Measurements from ENCODE around the gene DPEP2.
"Not testable (repeated sequence)": the region's sequence is repeated elsewhere in the genome, so short reads cannot be mapped to it uniquely, and the experiment has no call there.

The DPEP2 gene

DNA sequence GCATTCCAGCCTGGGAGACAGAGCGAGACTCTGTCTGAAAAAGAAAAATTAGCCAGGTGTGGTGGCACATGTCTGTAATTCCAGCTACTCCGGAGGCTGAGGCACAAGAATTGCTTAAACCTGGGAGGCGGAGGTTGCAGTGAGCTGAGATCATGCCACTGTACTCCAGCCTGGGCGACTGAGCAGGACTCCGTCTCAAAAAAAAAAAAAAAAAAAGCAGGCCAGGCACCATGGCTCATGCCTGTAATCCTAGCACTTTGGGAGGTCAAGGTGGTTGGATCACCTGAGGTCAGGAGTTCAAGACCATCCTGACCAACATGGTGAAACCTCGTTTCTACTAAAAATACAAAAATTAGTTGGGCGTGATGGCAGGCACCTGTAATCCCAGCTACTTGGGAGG lies 27.0 kb downstream of the DPEP2 start:
- not testable (repeated sequence) for DNase-seq

DNA sequence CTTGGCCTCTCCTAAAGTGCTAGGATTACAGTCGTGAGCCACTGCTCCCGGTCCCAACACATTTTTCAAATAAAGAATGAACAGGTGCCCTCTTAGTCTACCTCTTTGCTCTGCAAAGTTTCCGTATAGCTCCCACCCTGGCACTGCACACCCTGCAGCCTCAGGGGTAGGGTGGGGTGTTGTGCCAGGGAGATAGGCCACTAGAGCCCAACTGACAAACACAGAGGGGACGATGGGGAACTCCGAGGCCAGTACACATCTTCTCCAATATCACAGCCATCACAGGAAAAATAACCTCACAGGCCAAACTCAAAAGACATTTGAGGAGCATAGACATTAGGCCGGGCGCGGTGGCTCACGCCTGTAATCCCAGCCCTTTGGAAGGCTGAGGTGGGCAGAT lies 28.2 kb downstream of the DPEP2 start:
- no peak for DNase-seq

DNA sequence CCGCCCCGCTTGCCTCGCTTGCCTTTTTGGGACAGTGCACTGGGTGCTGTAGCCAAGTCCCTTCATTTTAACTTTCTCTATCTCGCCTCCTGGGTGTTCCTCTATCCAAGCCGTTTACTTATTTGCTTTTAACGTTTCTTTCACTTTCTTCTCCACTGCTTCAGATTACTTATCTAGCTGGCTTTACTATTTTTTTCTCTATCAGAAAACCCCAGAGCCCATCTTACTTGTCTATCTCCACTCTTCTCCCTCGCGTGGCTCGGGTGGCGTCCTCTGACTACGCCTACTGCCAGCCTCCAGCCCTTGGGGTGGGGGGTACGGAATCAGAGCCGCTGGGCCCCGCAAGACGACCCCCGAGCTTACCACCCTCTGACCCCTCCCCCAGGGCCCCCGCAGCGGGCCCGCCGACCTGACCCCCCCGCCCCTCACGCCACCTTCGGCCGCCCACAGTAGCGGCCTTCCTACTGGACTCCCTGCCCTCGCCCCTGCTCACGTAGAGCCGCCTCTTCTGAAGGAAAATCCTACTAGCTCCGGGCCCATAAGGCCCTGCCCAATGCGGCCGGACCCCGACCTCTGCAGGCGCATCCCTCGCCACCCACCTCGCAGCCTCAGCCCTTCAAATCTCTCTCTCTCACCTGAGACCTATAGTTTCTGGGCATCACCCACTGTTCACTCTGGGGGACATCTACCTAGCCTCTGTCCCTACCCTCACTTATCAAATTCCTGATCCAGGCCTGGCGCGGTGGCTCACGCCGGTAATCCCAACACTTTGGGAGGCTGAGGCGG lies 29.8 kb downstream of the DPEP2 start:
- DNase-seq = no peak

DNA sequence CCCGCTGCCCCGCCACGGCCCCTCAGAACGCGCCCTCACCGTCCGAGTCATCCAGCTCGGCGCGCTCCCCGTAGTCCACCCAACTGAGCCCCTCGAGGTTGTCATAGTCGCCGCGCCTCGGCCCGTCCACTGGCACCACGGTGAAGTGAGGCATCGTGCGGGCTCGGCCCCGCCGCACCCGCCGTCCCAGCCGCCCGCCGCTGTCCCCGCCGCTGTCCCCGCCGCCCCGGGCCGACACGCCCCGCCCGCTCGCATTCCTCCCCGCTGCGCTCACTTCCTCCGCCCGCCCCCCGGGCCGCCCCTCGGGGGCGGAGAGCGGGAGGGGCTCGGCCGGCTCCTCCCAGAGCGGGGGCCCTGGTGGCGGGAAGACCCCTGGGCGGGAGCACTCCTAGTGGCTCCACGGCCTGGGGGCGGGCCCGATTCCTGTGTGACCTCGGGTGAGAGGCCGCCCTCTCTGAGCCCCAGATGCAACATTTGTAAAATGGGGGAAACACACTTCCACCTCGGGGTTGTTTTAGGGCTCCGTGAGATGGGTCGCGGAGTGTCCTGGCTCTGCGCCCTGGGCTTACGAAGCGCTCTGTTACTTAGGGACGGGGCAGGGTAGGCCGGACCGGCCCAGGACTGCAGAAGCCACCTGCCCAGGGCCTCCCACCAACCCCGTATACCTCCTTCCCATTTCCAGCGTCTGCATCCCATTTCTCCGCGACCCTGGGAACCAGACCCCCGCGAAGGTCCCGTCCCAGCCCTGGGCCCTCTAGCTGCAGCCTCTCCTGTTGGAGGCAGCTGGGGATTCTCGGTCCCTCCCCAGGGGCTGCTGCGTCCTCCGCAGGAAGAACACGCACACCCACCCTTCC lies 30.7 kb downstream of the DPEP2 start, which contains the start of gene SLC12A4:
Gene SLC12A4 (minus strand): TSS at position 238 of the 854 bp plus-strand sequence. CDS start 84 bp downstream, at position 154.
- no peak for DNase-seq

DNA sequence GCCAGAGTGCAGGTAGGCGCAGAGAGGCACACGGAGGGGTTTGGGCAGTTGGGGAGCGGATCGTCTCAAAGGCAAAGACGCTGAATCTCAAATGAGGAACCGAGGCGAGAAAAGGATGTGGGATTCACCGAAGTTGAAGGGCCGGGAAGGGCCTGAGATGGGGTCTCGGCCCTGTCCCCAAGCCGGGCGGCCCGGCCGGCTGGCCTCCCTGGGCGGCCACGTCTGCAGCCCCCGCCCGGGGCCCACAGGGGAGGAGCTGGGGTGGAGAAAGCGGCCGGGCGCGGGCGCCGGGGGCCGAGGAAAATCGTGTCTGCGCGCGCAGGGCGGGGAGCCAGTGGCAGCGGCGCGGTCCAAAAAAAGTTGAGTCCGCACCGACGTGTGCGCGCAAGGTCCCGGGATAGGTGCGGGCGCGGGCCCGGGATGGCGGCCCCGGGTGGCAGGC lies 31.3 kb downstream of the DPEP2 start:
- DNase-seq = no peak

DNA sequence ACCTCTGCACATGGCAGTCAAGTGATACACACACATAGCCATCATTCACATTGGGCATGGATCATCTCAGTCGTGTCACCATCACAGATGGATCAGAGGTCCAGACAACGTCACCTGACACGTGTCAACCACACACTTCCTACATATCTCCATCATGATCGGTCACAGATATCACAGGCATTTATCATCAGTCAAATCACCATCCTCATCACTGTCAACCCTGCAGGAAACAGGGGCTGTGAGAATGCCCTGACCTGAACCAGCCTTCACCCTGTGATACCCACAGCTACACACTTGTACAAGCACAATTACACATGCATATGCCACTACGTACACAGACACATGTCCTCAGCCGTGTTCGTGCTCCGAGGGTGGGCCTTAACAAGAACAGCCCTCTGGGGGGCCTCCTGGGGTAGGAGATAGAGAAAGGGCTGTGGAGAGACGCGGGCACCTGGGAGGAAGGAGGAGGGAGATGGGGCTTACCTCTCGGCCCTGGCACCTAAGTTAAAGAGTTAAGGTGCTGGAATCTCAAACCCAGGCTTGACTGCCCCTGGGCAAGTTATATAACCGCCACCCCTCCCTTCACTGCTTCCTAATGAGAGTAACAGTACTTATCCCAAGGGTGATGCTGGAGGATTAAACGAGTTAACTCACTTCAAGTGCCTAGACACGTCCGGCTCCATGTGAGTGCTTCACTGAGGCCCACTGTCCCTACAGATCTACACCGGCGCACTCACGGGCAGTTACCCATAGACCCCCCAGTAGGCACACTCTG lies 31.9 kb downstream of the DPEP2 start:
- DNase-seq = no peak

DNA sequence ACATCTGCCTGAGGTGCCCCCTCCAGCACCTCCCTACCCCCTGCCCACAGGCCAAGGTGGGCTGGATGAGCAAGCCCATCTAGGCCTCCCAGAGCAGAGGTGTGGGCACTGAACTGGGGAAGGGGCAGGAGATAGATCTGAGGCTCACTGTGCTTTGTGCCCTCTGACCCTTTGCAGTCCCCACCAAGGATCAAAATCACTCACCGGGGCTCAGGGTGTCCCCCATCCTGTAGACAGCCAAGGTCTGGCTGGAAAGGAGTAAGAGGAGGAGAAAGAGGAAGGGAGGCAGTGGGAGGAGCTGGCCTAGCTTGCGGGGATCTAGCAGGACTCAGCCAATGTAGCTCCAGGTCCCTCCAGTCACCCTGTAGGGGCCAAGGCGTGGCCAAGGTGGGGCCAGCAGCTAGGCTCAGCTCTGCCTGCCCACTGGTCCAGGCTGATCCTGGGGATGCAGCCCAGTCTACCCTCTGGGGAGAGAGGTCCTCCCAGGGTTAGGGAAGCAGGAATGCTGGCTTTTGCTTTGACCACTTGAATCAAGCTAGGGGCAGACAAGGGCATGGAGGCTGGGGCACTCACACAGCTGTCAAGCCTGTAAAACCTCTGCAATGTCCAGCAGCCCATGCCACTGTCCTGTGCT lies 32.6 kb downstream of the DPEP2 start:
- DNase-seq = no peak

DNA sequence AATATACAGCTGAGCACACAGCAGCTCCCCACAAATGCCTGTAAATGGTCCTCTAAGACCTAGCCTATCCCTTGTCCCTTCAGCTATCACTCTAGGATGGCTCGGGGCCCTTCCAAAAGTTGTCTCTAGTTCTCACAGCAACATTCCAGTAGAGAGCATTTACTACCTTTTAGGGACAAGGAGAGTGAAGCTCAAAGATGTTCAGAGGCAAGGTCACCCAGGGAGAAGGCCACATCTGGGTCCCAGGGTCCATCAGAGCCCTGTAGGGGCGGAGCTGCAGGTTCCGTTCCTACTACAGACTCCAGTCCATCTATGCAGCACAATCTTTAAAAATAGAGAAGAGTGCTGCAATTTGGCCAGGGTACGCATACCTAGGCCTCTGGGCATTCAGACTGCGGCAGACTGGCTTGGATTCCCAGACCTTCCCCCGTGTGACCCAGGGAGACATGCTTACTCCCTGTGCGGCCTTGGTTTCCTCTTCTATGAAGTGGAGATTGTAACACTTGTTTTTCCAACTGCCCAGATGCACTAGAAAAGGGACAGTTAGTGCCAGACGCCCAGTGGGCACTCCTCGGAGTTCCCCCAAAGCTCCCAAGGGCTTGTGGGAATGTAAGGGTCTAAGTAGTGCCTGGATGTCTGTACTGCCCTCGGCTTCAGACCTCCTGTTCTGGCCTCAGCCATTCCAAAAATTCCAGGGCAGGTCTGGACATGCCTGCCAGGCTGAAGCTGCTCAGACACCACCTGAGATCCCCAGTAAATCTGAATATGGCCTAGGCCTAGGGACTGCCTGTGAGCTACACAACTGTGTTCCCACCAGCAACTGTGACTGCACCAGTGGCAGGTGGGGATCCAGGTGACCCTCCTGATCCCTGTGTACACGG lies 33.4 kb downstream of the DPEP2 start:
- no peak for DNase-seq

DNA sequence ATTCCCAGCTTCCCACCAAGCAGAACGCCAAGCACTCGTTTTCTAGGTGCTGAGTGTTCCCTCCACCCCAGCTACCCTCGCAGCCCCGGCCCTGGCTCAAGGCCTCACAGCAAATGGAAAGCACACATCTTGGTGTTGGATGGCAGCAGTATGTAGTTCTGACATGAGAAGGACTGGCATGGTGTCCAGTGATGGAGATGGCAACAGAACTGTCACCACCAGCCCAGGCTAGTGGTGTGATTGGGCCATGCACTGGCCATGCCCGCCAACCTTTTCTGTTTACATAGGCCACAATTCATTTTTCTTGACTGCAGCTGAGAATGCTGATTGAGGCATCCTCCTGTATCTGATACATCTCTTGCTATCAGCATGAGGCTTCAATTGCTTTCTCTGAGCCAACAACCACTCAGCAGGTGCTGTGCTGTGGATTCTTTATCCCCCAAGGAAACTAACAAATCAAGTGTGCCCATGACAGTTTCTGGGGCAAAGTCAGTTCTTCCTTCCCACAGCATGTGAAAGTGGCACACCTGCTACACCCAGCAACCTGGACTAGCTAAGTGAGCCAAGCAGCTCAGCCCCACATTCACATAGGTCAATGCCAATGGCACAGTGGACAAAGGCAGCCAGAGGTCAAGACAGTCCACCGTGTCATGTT lies 34.7 kb downstream of the DPEP2 start:
- DNase-seq = no peak

DNA sequence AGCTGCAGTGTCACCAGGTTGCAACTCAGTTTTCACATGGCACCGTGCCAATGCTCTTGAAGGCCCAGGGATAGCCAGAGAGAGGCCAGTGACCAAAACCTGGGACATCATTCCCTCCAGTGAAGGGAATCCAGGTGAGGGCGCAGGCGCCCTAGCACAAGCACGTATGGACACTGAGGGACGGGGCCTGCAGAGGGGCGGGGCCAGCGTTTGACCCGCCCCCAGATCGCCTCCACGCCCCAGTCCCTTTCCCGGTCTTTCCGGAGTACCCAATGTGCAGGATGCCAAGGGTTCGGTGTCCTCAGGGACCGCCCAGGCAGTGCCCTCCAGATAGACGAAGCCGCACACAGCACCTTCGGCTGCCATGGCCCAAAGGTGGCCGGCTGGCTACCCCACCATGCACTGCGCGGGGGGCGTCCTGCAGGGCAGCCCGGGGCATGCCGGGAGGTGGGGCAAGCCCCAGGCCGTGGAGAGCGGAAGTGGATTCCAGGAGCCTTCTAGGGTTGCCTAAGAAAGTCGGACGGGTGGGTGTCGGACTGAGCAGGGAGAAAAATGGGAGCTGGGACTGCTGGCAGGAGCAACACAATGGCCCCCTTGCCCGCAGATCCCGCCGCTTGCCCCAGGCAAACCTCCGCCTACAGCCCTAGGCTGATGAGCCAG lies 35.5 kb downstream of the DPEP2 start:
- DNase-seq = no peak

DNA sequence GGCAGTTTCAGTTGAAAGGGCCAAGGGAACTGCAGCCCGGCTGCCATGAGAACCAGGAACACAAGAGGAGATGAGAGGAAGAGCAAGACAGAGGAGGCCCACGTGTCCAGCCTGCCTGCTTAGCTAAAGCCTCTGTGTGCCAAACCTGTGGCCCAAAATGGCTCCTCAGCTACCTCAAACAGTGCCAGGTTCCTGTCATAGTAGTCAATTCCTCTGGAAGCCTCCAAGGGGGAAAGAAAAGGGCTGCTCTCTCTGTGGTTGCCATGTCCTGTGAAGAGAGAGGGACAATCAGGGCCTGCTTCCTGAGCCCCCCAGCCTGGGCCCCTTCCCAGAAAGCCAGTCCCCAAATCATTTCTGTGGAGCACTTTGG lies 36.0 kb downstream of the DPEP2 start:
- no peak for DNase-seq

DNA sequence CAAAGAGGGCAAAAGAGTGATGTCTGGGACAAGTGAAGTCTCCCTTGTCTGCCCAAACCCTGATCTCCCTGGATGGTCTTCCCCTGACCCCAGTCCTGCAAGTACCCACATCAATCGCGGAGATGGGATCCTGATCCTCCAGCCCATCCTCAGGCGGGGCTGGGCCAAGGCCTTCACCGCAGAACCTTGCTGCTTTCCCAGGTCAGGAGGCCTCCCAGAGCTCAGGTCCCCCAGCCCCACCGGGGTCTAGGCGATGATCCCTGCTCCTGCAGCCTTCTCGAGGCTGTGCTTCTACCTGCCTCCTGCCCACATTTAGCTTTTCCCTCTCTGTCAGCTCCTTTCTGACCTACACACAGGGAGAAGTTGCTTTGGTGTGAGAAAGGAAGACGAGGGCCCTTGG lies 37.1 kb downstream of the DPEP2 start:
- DNase-seq = no peak

DNA sequence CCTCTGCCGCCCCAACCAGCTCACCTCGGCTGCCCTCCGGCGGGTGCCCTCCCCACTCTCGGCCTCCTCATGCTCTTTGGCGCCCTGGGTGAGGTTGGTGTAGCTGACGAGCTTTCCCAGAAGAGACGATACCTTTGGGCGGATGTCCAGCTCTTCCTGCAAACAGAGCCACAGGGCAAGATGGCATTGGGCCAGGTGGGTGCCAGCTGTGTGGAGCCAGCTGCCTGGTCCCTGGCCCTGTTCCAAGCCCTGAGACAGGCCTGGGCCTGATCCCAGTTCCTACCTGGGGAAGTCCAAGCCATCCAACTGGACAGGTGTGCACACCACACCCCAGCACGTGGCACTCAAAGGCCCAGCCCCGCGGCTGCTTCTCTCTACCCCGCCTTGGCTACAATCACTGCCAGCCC lies 37.7 kb downstream of the DPEP2 start:
- DNase-seq = no peak

DNA sequence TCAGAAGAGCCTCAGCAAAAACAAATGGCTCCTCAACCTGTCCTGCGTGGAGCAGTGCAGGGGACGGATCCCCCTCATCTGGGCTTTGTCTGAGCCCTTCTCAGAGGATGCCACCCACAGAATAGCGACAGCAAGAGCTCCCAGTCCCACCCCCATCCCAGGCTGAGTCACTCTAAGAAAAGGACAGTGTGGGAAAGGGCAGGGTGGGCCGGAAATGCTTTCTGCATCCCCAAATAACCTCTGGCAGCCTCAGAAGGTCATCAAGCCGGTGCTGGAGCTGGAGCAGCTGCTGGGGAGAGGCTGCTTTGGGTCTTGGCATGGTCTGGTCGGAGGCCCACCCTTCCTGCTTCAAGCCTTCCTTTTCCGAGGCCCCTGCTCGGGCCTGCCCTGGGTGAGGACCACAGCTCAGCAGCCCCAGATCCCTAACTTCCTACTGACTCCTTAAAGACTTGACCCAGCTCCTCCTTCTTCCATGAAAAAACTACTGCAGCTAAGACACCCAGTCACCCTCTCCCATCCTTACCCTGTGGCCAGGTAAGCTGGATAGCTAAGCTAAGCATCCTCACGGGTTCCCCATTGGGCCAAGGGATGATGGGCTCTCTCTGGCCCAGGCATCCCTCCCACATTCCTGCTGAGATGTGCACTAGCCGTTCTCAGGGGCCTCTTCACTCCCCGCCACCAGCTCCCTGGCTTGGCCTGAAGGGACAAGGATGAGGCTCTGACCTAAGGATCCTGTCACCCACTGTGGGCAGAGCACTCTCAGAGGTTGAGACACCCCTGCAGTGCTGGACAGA lies 39.6 kb downstream of the DPEP2 start:
- no peak for DNase-seq

DNA sequence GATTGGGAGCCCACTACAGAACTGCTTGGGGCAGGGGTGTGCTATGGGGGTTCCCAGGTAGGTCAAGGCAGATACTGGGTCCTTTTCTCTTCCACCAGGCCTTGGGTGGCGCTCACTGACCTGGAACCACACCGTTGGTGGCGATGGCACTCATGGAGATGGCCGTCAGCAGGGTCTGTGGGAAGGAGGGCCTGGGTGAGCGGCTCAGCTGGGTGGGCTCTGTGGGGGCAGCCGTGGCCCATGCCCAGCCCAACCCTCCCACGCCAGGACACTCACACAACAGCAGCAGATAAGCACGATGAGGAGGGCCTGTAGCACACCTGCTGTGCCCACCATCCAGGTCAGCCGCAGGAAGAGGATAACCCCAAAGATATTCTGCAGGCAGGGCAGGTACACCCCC lies 41.7 kb downstream of the DPEP2 start:
- DNase-seq = no peak

DNA sequence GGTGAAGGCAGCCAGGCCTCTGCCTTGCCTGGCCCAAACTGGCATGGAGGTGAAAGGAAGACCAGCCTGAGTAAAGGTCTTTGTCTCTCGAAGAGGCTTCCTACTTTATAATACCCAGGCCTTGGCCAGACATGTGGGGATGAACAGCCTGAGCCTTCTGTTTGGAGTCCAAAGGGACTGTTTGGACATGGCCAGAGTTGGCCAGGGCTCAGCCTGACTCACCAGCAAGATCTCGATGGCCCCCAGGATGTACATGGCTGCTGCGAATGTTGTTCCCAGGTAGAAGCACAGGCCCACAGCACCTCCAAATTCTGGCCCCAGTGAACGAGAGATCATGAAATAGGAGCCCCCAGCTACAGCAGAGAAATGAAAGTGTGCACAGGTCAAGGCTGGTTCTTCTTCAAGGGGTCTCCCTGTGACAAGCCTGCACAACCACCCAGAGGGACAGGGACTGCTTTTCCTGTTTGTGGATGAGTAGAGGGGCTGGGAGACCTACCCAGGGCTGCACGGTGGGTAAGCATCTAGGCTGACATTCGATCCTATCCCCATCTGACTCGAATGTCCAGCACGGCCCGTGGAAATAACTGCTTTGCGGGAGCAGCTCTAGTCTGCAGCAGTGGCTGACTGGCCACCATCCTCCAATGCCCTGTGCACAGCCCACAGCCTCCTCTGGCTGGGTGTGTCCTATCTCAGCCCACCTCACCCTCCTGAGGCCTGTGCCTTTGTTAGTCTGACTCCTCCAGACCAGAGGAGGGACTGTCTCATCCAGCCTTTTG lies 44.7 kb downstream of the DPEP2 start:
- no peak for DNase-seq

DNA sequence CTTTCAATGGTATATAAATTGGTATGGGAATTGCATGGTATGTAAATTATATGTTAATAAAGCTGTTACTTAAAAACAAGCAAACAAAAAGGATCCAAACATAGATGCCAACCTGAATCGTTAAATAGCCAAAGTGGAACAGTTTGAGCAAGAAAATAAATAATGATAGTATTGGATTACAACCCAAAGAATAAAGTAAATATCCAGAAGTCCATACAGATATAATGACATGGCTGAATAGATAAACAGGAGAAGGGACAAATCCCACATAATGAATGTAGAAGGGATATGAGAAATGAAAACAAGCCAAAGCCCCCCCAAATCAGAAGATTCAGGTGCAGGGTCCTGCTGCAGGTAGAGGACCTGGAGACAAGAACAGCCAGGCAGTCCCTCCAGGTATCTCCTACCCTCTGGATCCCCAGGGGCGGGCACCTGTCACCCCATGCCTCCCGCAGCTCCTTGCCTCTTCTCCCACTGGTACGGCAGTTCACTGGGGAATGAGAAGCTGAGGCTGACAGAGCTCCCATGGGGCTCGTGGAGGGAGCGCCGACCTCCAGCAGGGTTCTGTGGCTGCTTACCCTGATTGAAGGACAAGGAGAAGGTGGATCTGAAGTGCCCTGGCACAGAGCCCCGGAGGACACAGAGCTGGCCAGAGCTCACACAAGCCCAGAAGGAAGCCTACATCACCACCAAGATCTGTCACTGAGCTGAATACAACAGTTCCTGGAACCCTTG lies 45.5 kb downstream of the DPEP2 start:
- no peak for DNase-seq

DNA sequence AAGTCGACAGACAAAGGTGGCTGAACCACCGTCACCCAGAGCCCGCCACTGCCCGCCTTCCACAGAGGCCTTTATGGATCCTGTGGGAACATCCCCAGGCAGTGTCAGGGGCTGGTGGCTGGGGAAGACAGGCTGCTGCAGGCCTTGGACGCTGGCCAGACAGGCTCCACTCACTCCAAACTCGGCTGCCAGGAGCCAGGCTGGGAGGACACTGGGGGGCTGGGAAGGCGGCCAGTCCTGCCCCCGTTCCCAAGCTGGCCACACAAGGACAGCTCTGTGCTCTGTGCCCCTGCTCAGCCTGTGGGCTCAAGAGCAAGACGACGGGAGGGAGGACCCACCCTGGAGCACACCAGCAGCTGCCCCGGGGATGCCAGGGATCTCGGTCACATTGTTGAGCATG lies 47.8 kb downstream of the DPEP2 start:
- DNase-seq = no peak

Data from GF-D8 (cell line).